Measurements from ENCODE around the gene TMEM41A. TPM values are rescaled to one million over a fixed set of nuclear protein-coding genes. Genes with fewer than 3 reads are reported as not detected.
A peak's percentile ranks its signal among the peaks of the same experiment; 100 is the strongest.
"Not testable (repeated sequence)": the region's sequence is repeated elsewhere in the genome, so short reads cannot be mapped to it uniquely, and the experiment has no call there.

Gene TMEM41A
- total and polyA plus RNA-seq, 12 donors = 15.8 to 112 (median 33.4) TPM

DNA sequence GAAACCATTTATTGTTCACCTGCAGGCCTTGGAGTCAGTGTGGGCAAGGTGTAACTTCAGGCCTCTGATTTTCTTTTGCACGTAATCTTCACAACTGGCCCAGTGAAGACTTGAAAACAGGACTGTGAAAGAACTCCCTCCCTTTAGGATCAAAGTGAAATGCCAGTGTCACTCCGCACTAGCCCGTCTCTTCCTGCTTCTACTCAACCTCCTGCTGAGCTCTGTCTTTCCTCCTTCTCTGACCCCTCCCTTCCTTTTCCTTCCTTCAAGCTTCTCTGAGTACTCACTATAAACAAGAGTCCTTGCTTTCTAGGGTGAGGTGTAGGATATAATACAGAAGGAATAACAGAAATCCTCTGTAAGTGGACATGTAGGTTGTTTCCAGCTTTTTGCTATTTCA lies 28.5 kb downstream of the TMEM41A start:
- Histone ChIP-seq H3K4me1 (replicated peaks in 1 of 2) (peaks cover 3 to 4% of the 10 kb centered on the region in 2 donors), H3K4me3 (no peak overlapping the region), H3K36me3 (replicated peaks in 1 of 2) (peaks cover 0 to 57% of the 10 kb centered on the region in 2 donors), H3K27me3 (no peaks in the 10 kb centered on the region), H3K9me3 (replicated peaks in 1 of 3) (no peaks in the 10 kb centered on the region), H3K27ac (no peak overlapping the region)
- TF ChIP-seq POLR2A (IDR thresholded peaks at IDR 0.05) = no peak
- TF ChIP-seq, protein P1, sequence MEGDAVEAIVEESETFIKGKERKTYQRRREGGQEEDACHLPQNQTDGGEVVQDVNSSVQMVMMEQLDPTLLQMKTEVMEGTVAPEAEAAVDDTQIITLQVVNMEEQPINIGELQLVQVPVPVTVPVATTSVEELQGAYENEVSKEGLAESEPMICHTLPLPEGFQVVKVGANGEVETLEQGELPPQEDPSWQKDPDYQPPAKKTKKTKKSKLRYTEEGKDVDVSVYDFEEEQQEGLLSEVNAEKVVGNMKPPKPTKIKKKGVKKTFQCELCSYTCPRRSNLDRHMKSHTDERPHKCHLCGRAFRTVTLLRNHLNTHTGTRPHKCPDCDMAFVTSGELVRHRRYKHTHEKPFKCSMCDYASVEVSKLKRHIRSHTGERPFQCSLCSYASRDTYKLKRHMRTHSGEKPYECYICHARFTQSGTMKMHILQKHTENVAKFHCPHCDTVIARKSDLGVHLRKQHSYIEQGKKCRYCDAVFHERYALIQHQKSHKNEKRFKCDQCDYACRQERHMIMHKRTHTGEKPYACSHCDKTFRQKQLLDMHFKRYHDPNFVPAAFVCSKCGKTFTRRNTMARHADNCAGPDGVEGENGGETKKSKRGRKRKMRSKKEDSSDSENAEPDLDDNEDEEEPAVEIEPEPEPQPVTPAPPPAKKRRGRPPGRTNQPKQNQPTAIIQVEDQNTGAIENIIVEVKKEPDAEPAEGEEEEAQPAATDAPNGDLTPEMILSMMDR (IDR thresholded peaks at IDR 0.05) = no peak
- intact Hi-C loops (cut with DNase I) = no loop called here
- 82 to 90% (median 86%) methylated on average over 3 of the region's 3 CpGs for WGBS, 4 donors
- no peak for DNase-seq

DNA sequence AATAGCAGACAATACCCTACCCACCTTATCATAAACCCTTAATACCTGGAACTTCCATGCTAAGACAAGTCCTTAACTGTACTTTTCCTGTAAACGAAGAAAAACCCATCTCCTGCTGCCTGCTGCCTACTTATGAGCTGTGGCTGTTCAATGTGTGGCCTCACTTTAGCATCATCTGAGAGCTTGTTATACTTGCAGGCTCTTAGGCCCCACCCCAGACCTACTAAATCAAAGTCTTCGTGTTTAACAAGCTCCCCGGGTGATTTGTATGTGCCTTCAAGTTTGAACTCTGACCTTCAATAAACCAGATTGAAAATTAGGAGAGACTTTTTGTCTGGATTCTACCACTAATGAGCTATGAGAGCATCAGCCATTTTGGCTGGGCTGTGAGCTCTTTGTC lies 29.3 kb downstream of the TMEM41A start:
- Histone ChIP-seq H3K27ac (no peak overlapping the region), H3K4me1 (replicated peaks in 1 of 2) (peaks cover 3 to 4% of the 10 kb centered on the region in 2 donors), H3K36me3 (replicated peaks in 1 of 2) (peaks cover 0 to 56% of the 10 kb centered on the region in 2 donors), H3K4me3 (no peak overlapping the region), H3K27me3 (no peaks in the 10 kb centered on the region), H3K9me3 (replicated peaks in 1 of 3) (no peaks in the 10 kb centered on the region)
- DNase-seq = no peak
- 63 to 74% (median 67%) methylated on average over 3 of the region's 3 CpGs for WGBS, 4 donors
- intact Hi-C loops (cut with DNase I) = no loop called here
- no peak for TF ChIP-seq POLR2A (IDR thresholded peaks at IDR 0.05)
- TF ChIP-seq, protein P1 (IDR thresholded peaks at IDR 0.05) = no peak

DNA sequence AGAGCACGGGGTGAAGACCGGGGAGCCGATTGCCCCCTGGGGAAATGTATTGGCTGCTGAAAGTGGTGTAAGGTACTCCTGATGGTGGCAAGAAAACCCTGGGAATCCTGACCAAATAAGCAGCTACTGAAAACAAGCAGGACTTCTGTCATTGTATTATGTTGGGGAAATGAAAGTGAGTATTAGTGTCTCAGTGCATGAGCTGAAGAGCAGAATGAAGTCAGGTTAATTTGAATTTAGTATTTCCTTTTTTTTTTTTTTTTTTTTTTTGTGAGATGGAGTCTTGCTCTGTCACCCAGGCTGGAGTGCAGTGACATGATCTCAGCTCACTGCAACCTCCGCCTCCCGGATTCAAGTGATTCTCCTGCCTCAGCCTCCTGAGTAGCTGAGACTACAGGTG lies 32.7 kb downstream of the TMEM41A start:
- H3K27ac ChIP-seq; intact Hi-C loops (cut with DNase I); H3K27me3 ChIP-seq; DNase-seq; H3K4me1 ChIP-seq (replicated peaks in 1 of 2); H3K4me3 ChIP-seq; H3K9me3 ChIP-seq (replicated peaks in 1 of 3): not testable (repeated sequence)
- 86 to 93% (median 89%) methylated on average over 5 of the region's 5 CpGs for WGBS, 4 donors
- peaks cover 0 to 48% of the 10 kb centered on the region in 2 donors for H3K36me3 ChIP-seq (replicated peaks in 1 of 2)

DNA sequence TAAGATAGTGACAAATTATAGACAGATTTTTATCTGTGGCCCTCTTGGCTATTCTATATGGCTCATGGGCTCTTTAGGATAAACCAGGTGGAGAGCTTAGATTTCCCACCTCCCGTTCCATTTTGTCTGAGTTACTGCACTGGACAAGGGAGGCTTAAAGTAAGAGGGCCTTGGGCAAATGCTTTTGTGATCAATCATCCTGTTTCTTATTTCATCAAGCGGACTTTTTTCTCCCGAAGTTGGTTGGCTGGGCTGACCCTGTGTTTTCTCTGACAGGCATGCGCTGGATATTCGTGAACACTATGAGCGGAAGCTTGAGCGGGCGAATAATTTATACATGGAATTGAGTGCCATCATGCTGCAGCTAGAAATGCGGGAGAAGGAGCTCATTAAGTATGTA lies 33.4 kb downstream of the TMEM41A start:
- intact Hi-C loops (cut with DNase I) = no loop called here
- TF ChIP-seq POLR2A (IDR thresholded peaks at IDR 0.05) = no peak
- TF ChIP-seq, protein P1 (IDR thresholded peaks at IDR 0.05) = no peak
- no peak for DNase-seq
- H3K36me3 ChIP-seq (replicated peaks in 1 of 2) = peaks cover 0 to 48% of the 10 kb centered on the region in 2 donors
- H3K27ac ChIP-seq = no peak overlapping the region
- H3K4me3 ChIP-seq = no peak overlapping the region
- H3K27me3 ChIP-seq = no peaks in the 10 kb centered on the region
- no peaks in the 10 kb centered on the region for H3K9me3 ChIP-seq (replicated peaks in 1 of 3)
- WGBS, 4 donors = 88 to 93% (median 90%) methylated on average over 9 of the region's 9 CpGs
- H3K4me1 ChIP-seq (replicated peaks in 1 of 2) = no peaks in the 10 kb centered on the region

DNA sequence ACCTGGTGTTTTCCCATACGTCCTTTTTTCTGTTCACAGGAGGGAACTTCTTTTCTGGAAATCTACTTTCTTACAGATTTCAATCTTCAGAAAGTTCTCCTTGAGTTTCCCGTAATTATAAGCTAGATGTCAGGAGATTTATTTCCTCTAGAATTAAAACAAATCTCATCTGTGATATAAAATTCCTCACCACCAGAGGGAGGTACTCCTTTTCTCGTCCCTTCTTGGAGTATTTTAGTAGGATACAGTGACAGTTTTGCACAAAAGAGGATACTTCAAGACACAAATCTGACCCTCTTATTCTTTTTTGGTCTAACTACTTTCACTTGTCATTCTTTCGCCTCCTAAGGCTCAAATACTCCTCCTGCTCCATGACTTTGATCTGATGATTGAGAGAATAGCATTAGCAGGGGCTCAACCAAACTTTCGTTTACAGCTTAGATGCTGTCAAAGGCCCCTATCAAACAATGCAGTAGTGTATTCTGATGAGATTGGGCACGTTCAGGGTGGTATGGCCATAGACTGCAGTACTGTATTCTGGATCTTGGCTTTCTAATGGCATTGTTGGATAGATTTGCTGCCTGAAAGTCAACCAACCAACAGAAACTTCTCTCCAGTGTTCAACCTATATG lies 38.0 kb downstream of the TMEM41A start:
- TF ChIP-seq, protein P1 (IDR thresholded peaks at IDR 0.05) = peak; percentile 15 to 50 (median 48)
- TF ChIP-seq POLR2A (IDR thresholded peaks at IDR 0.05) = no peak
- Histone ChIP-seq H3K36me3 (replicated peaks in 1 of 2) (peaks cover 0 to 12% of the 10 kb centered on the region in 2 donors), H3K4me3 (no peak overlapping the region), H3K4me1 (replicated peaks in 1 of 2) (no peaks in the 10 kb centered on the region), H3K9me3 (replicated peaks in 1 of 3) (no peaks in the 10 kb centered on the region), H3K27ac (no peak overlapping the region), H3K27me3 (no peaks in the 10 kb centered on the region)
- no peak for DNase-seq
- intact Hi-C loops (cut with DNase I) = no loop called here
- 59 to 66% (median 62%) methylated on average over 6 of the region's 6 CpGs for WGBS, 4 donors

All from adrenal gland (tissue), 12 donors.